Anterior cingulate cortex (tissue), 58 donors: ENCODE data around the gene ITCH.
"Not testable (repeated sequence)": the region's sequence is repeated elsewhere in the genome, so short reads cannot be mapped to it uniquely, and the experiment has no call there.

Experiments
- DNase-seq, 58 donors: peaks; one replicate each; lab custom pipeline; 2025; lab: John Stamatoyannopoulos, UW

The ITCH gene

DNA sequence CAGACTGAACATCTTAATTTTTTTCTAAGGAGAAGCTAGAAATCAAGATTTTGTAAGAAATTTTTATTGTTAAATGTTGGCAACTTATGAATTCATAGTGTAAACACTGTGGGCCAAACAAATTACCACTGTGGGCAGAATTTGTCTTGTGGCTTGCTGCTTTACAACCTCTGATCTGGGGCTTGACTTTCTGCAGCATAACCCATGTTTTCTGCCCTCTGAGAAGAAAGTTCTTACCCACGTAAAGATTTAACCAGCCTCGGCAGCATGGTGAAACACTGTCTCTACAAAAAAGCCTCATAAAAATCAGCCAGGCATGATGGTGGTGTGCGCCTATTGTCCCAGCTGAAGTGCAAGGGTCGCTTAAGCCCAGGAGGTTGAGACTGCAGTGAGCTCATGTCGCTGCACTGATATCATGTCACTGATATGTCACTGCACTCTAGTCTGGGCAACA is 12.9 kb downstream of the ITCH start:
- no peak for DNase-seq

DNA sequence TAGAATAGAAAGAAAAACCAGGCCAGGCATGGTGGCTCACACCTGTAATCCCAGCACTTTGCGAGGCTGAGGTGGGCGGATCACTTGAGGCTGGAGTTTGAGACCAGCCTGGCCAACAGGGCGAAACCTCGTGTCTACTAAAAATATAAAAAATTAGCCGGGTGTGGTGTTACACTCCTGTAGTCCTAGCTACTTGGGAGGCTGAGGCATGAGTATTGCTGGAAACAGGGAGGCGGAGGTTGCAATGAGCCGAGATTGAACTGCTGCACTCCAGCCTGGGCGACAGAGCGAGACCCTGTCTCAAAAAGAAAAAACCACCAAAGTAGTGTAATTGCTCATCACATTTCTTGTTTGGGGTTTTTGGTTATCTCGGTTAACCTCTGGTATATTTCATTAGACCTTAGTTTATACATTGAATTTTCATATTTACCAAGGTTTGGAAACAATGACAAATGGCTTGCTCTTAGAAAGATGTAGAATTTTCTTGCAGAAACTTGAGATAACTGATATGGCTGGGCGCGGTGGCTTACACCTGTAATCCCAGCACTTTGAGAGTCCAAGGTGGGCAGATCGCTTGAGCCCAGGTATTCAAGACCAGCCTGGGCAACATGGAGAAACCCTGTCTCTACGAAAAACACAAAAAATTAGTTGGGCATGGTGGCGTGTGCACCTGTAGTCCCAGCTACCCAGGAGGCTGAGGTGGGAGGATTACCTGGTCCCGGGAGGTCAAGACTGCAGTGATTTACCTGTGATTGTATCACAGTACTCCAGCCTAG is 14.2 kb downstream of the ITCH start:
- DNase-seq, result no peak

DNA sequence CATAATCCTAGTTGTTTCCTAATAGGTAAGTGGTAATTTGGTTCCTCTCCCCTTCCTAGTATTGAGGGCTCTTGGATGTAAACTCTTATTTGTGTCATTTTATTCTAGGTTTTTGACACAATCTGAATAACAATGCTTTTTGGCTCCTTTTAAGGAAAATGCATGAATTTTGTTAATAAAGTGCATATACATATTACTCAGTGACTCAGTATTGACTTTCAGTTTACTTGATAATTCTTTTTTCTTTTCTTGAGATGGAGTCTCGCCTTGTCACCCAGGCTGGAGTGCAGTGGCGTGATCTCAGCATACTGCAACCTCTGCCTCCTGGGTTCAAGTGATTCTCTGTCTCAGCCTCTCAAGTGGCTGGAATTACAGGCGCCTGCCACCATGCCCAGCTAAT is 19.1 kb downstream of the ITCH start:
- no peak for DNase-seq

DNA sequence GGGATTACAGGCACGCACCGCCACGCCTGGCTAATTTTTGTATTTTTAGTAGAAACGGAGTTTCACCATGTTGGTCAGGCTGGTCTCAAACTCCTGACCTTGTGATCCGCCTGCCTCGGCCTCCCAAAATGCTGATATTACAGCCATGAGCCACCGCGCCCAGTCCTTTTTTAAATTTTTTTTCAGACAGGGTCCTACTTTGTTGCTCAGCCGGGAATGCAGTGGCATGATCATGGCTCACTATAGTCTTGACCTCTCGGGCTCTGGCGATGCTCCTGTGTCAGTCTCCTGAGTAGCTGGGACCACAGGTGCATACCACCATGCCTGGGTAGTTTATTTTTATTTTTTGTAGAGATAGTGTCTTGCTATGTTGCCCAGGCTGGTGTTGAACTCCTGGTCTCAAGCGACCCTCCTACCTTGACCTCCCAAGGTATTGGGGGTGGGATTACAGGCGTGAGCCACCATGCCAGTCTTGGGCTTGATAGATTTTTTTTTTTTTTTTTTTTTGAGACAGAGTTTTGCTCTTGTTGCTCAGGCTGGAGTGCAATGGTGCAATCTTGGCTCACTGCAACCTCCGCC is 19.9 kb downstream of the ITCH start:
- DNase-seq, result not testable (repeated sequence)

DNA sequence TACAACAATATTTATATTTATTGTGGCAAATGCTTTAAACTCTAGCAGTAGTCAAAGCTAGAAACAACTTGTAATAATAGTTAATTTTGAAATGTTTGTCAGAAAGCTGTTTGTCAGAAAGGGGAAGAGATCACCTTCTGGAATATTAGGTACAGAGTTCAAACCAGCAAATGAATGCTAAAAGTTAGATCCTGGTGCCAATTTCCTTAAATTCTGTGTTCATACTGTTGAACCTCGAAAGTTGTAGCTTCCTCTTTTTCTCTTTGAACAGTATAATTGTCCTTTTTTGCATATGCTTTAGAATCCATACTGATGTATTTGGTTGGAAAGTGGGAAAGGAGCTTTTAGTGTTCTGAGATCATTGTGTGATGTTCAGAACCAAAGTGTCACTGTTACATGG is 22.4 kb downstream of the ITCH start:
- no peak for DNase-seq

GRCh38 chr20:34388000-34388399 is 24.9 kb downstream of the ITCH start:
- no peak for DNase-seq

- no peak for DNase-seq
These were observed 25.6 kb downstream of the ITCH start for GRCh38 chr20:34388678-34389077.

DNA sequence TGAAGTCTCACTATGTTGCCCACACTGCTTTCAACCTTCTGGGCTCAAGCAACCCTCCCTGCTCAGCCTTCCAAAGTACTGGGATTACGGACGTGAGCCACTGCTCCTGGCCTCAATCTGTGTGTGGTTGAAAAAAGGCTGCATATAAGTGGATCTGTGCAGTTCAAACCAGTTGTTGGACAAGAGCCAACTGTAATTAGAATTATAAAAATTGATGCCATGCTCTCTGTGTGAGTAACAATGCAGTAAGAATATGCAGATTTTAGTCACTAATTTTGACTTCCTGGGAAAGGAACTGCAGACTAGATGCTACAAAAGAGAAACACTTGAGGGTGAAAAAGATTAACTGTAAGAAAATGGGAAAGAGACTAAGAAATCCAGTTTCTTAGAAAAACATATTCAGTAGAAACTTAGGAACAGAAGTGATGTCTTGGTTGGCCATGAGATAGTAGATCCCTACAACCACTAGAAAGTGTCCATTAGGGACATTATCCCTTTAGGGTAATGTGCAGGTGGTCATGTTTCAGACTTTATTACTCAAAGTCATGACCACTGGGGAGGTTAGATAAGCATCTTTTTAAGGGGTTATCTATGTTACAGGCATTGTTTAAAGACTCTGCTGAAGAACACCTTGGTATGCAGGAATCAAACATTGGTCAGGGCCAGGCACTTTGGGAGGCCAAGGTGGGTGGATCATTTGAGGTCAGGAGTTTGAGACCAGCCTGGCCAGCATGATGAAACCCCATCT is 26.3 kb downstream of the ITCH start:
- no peak for DNase-seq

GRCh38 chr20:34389954-34390555 is 27.0 kb downstream of the ITCH start:
- no peak for DNase-seq

- no peak for DNase-seq
These were observed 33.3 kb downstream of the ITCH start for GRCh38 chr20:34396408-34396807.

GRCh38 chr20:34397096-34397495 is 34.0 kb downstream of the ITCH start:
- no peak for DNase-seq

- DNase-seq, result not testable (repeated sequence)
These were observed 37.7 kb downstream of the ITCH start for GRCh38 chr20:34400776-34401175.

DNA sequence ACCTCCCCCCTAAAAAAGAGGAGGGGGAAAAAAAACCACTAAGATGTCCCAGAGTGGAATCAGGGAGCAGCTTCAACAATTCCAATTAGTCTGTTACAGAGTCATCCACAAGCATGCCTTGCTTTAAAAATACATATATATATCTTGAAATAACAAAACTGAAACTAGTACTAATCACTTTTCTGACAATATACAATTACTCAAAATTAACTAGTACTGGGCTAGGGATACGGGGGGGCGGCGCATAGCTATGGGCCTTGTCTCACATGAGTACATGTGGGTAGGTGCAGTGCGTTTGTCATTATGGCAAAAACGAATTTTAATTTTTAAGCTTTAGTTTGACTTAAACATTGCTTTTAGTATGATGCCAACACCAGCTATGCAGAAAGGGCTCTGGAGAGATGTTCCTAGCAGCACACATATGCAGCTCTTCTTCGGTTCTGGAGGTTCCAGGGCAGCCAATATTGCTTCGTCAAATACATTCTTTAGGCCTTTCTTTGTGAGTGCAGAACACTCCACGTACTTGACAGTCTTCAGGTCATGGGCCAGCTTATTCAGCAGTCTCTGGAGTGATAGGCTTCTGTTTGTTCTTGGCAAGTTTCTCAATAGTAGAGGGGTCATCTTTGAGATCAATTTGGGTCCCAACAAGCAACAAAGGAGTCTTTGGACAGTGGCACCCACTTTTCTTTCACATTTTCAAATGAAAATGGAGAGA is 38.8 kb downstream of the ITCH start:
- DNase-seq, result no peak

GRCh38 chr20:34402461-34402860 is 39.4 kb downstream of the ITCH start:
- DNase-seq, result no peak

DNA sequence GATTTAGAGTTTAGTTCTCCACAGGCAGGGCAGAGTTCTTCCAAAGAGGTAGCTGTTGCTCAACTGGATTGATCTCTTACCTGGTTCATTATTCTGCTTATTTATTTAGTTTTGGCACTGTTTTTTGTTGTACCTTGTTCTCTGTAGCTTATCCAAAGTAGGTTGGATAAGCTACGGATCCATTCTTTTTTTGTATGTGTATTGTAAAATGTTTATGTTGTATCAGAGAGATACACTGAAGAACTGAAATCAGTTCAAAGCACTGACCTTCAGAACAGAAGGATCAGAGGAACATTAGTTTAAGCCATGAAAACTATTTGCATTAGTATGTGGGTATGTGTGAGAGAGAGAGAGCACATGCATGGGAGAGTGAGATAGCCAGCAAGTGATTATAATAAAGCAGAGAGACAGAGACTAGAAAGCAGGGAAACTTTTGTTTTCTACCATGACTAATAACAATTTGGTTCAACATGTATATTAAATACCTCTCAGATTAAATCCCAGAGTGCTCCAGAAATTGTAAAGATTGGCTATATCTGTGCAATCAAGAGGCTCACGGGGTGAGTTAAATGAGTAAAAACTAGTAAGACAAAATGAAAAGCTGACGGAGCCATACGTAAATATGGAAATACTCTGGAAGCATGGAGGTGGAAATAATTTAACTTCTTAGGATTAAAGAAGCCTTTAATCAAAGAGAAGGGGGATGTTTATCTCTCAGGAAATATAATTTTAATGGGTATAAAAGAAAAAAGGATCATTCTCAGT is 40.2 kb downstream of the ITCH start:
- no peak for DNase-seq

DNA sequence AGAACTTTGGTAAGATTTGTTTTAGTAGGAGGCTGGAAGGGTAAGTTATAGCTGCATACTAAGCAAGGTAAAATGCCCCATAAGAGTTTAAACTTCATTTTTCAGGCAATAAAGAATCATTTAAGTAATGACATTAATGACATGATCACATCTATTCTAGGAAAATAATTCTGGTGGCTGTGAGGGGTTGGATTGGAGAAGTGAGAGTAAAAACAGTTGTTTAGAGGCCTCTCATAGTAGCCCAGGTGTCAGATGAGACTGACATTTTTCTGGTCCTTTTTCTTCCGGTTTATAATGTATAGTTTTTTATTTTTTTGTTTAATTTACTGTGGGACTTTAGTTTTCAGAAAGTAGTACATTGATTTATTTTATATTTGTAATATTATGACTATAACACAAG is 40.8 kb downstream of the ITCH start:
- no peak for DNase-seq

GRCh38 chr20:34404803-34405202 is 41.7 kb downstream of the ITCH start:
- no peak for DNase-seq

GRCh38 chr20:34405247-34405651 is 42.2 kb downstream of the ITCH start:
- DNase-seq, result not testable (repeated sequence)

DNA sequence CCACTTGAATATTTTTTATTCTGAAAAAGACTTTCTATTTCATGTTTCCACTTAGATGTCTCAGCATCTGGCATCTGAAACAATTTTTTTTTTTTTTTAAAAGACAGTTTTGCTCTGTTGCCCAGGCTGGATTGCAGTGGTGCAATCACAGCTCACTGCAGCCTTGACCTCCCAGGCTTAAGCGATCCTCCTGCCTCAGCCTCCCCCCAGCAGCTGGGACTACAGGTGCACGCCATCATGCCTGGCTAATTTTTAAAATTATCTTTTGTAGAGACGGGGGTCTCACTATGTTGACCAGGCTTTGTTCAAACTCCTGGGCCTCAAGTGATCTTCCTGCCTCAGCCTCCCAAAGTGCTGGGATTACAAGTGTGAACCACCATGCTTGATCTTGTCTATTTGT is 42.9 kb downstream of the ITCH start:
- DNase-seq, result not testable (repeated sequence)
